Breast epithelium (tissue), 3 donors: Measurements from ENCODE around the gene RIPOR3.

ENCODE experiments used
- POLR2A ChIP-seq: fragments of 450-650 bp; IDR thresholded peaks from one replicate; pipeline ENCODE4 v1.6.1; 2016; ENCODE audit warnings: antibody characterized with exemption, mild to moderate bottlenecking, moderate library complexity
- POLR2AphosphoS5 ChIP-seq, 3 donors: sonication (generic); formaldehyde crosslinking; IDR thresholded peaks; one replicate each; pipeline ENCODE4 v1.6.1; 2017; ENCODE audit warnings: antibody characterized with exemption in 3 of 3
- TF ChIP-seq, protein P1 (sequence below), 3 donors: fragments of 450-650 bp; IDR thresholded peaks; one replicate each; pipeline ENCODE4 v1.5.1; 2016 to 2017; ENCODE audit warnings: antibody characterized with exemption in 3 of 3, mild to moderate bottlenecking in 3 of 3, moderate library complexity in 3 of 3

DNA sequence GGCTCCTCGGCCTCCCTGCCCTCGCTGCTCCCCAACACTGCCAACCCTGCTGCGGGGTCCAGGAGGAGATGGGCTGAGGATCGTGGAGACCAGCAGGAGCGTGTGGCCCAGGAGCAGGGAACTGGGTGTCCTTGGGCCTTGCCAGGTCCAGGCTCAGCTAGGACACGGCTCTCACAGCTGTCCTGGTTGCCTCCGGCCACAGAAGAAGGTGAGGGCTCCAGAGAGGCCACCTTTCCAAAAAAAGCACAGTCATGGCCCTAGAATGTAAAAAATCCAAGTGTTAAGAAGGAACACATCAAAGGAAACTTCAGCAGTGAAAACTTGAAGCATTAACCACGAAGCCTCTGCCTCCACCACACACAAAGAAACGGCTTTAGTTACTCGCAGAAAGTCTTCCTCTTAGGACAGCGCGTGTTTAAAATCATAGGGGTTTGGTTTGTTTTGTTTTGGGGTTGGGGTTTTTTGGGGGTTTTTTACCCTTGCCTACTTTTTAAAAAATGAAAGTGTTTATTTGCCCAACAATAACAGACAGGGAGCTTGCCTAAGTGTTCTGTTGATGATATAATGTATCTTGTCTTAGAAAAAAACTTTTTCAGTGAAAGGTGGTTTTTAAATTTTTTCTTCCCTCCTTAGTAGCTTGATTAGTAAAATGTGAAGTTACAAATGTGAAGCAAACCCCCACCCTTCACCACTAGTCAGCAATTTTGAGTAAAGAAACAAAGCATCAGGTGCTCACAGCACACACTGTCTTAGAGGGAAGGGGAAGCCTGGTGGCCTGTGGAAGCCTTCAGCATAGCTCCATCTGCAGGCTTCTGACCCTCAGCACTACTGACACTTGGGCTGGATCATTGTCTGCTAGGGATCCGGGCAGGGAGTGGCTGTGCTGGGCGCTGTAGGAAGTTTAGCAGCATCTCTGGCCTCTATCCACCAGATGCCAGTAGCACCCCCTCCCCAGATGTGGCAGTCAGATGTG lies 121.2 kb downstream of the RIPOR3 start:
- TF ChIP-seq, protein P1, sequence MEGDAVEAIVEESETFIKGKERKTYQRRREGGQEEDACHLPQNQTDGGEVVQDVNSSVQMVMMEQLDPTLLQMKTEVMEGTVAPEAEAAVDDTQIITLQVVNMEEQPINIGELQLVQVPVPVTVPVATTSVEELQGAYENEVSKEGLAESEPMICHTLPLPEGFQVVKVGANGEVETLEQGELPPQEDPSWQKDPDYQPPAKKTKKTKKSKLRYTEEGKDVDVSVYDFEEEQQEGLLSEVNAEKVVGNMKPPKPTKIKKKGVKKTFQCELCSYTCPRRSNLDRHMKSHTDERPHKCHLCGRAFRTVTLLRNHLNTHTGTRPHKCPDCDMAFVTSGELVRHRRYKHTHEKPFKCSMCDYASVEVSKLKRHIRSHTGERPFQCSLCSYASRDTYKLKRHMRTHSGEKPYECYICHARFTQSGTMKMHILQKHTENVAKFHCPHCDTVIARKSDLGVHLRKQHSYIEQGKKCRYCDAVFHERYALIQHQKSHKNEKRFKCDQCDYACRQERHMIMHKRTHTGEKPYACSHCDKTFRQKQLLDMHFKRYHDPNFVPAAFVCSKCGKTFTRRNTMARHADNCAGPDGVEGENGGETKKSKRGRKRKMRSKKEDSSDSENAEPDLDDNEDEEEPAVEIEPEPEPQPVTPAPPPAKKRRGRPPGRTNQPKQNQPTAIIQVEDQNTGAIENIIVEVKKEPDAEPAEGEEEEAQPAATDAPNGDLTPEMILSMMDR (IDR thresholded peaks at IDR 0.05): no peak
- TF ChIP-seq POLR2AphosphoS5 (IDR thresholded peaks at IDR 0.05) (no peak), POLR2A (no peak)
